Muscle of back (tissue), 11 donors: ENCODE results near the gene ACE2. TPM values are rescaled to one million over a fixed set of nuclear protein-coding genes. Genes with fewer than 3 reads are reported as not detected.
A peak's percentile ranks its signal among the peaks of the same experiment; 100 is the strongest.

Experiments
- DNase-seq, 3 donors: peaks; one replicate each; pipeline versions ENCODE4 v3.0.0 to v3.0.0-alpha.2; 2013
- polyA plus RNA-seq, 10 donors: library from polyadenylated mRNA; unstranded; fragments of 120-200 nt; gene quantifications; one replicate each; pipeline ENCODE4 v1.2.1, GENCODE V29; 2013; ENCODE audit not compliant: insufficient read length in 10 of 10

The ACE2 gene
- polyA plus RNA-seq, 10 donors: 0.05 to 0.10 (median 0.09) TPM; not detected in 7

DNA sequence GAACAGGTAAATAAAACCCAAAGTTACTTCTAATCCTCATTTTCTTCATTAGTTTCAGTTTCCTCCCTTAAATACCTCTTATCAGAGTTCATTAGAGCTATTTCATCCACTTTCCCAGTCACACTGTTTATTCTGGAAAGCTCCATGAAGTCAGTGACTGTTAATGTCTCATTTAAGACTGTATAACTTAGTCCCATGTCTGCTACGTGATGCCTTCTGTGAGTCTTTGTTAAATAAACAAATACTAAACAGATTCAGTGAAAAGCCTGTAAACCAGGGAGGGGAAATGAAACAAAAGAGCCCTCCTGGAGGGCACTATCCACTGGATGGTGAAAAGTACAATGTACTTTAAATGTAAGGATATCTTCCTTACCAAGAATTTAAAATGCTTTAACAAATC lies 24.7 kb downstream of the ACE2 start:
- DNase-seq: no peak

DNA sequence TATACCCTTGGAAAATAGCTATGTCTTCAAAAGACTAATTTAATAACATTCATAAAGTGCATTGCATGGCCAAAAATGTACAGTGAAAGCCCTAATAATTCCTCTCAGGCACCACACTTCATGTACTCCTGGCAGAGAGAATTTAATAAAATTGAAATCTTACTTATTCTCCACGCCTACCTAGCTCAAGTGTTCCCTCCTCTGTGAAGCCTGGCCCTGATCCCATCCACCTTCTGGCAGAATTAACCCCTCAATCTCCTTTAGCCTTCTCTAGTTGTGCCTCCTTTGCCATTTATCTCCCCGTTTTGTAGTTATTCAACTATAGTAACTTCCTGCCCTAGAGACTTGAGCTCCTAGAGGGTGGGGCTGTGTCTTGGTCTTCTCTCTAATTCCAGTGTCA lies 26.7 kb downstream of the ACE2 start:
- no peak for DNase-seq

DNA sequence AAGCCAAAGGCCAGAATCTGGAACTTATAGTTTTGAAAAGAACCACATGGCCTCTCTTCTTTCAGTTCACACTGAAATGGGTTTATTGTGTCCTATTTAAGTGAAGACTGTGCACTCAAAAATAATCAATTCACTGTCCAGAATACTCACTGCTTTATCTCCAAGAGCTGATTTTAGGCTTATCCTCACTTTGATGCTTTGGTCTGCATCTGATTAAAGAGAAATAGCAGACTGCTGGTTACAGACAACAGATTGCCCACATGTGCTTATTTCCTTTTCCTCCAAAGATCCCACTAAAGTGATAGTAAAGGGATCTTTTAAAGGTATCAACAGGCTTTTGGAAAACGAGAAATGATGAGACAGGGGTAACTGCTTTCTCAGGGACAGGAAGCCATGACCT lies 30.6 kb downstream of the ACE2 start:
- DNase-seq: no peak

DNA sequence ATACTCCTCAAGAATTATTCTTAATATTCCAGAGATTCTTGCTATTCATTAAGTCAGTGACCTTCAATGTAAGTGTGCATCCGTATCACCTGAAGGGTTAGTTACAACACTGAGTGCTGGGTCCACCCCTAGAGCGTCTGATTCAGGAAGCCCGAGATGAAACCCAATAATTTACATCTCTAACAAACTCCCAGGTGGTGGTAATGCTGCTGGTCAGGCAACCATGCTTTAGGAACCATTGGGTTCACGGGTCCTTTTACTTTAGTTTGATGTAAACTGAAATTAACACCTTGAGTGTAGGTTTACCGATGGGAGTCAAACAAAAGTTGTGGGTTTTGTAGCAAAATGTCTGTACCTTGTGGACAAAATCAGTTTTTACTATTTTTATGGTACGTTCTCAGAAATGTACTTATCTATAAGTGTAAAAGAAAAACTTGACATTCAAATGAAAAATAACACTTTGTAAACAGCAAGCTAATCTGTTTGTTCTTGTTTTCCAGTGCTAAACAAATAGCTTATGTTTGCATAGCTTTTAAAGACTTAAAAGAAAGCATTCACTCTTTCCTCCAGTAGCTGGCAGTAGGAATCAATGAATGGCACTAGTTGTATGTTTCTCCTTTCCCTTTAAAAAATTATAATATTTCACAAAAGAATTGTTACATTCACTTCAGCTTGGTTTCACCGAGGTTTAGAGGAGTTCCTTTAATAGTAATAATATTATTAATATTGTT lies 32.7 kb downstream of the ACE2 start:
- no peak for DNase-seq

DNA sequence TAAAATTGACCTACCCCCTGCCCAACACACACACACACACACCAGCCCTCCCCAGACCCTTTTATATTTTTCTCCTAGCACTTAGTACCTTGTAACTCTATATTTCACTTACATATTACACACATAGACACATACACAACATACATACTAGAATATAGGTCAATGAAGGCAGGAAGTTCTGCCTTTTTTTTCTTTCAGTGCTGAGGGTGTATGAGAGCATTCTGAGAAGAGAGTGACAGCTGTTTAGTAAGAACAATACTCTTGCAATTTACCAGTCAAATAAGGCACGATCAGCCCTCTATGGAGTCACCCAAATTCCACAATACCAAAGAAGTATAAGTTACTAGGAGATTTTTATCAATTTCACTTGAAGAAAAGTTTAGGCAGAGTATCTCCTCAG lies 33.5 kb downstream of the ACE2 start:
- no peak for DNase-seq

DNA sequence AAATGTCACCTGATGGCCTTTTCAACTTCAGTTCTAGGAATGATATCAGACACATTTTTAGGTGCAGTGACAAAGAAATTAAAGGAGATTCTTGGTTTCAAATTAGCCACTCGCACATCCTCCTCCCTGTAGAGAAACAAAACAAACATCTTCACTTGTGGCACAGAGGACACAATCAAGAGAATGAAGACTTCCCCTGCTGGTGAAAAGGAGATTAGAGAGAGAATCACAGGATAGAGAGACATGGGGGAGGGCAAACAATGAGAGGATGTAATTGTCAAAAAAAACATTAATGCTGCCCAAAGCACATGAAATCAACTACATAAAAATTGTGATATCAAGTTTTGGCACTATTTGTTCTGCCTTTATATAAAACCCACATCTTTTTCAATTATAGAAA lies 34.5 kb downstream of the ACE2 start:
- no peak for DNase-seq

DNA sequence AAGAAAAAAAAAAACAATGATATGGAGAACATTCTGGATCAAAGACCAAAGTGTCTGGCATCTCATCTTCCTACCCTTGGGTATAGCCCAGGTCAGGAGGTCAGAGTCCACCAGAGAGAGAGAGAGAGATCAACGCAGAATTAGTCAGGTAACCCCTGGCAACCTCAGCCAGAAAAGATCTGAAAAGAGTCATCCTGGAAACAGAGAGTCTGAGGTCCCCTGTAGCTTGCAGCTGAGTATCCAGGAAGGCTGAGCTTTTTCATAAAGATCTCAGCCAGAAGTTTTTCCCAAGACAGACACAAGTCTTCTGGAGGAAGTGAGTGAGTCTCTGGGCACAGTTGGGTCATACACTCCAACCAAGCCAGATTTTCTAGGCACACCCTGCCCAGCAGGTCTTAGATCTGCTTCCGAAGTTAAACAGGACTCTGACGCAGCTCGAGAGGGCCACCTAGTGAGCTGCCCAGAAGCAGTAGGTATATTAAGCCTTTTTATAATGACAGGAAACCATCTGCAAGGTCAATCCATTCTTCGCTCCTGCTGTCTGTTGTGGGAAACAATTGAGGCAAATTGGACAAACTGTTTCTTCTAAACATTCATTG lies 35.7 kb downstream of the ACE2 start:
- DNase-seq: peak; percentile 13 to 57 (median 22)

DNA sequence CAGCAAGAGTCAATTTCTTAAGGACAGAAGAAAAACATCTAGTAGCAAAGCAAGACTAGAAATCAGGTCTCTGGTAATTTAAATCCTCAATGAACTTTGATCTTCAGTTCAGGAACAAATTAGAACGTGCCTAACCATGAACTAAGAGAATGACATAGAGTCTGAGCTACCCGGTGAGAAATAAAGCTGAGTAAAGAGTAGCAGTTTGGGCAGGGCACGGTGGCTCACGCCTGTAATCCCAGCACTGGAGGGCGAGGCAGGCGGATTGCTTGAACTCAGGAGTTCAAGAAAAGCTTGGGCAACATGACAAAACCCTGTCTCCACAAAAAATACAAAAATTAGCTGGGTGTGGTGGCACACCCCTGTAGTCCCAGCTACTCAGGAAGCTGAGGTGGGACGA lies 37.7 kb downstream of the ACE2 start:
- DNase-seq: no peak

DNA sequence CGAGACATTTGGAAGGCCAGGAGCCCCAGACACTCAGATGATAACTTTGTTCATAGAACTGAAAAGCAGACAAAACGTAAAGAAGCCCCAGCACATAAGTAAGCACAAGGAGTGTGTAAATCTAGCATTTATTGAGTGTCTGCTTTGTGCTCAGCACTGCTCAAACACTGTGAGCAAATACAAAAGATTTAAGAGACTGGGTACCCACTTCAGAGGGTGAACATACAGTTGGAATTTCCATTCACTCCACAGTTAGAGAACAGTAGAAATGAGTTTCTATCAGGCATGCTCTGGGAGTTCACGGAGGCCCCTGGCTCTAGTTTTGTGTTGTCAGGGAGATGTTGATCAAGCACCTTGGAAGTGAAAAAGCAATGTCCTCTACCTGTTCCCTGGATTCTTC lies 39.8 kb downstream of the ACE2 start:
- DNase-seq: no peak

DNA sequence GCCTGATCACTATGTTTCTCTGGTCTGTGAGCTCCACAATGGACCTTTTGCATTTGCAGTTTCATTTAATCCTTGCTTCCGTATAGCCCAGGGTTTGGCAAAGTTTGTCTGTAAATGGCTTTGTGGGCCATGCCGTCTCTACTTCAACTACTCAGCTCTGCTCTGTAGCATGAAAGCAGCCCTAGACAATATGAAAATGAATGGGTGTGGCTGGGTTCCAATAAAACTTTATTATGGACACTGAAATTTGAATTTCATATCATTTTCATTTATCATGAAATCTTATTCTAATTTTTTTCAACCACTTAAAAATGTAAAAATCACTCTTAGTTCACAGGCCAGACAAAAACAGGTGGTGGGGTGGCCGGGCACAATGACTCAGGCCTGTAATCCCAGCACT lies 41.5 kb downstream of the ACE2 start:
- DNase-seq: no peak

DNA sequence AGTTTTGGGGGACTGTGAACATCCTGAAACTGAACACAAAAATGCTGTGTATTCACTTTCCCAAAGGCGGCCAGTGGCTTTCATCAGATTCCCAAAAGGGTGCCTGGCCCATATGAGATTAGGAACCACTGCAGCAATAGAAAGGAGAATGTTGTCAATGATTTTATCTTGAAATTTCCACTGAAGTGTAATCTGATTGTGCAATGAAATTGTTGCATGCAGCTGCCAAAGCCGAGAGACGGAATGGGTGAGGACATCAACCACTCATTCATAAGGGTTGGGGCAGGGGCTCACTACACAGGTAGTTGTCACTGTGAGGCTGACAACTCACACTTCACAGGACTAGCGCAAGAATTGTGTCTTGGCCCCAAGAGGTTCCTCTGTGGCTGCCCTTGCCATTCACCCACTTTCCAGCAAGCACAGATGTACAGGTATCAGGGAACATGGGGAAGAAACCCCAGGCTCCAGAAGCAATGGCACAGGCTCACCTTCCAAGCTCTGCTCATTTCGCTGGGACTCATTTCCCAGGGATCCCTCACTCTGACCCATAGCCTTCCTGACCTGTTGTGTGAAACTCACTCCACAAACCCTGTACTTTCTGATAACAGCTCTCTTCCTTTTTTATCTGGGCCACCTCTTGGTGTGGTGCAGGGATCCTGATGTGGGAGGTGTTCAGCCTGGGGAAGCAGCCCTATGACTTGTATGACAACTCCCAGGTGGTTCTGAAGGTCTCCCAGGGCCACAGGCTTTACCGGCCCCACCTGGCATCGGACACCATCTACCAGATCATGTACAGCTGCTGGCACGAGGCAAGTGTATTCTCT lies 51.4 kb downstream of the ACE2 start:
- no peak for DNase-seq

DNA sequence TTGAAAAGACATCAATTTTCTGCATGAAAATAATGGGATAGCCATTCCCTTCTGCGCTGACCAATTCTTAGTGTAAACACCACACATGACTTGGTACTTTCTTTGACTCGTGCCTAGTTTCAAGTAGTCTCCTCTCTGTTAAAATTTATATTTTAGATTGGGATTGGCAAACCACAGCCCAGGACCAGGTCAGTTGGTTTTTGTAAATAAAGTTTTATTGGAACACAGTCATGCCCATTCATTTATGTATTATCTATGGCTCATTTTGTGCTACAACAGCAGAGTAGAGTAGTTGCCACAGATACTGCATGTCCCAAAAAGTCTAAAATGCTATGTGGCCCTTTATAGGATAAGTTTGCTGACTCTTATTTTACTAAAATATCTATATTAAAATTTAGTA lies 53.4 kb downstream of the ACE2 start:
- no peak for DNase-seq

DNA sequence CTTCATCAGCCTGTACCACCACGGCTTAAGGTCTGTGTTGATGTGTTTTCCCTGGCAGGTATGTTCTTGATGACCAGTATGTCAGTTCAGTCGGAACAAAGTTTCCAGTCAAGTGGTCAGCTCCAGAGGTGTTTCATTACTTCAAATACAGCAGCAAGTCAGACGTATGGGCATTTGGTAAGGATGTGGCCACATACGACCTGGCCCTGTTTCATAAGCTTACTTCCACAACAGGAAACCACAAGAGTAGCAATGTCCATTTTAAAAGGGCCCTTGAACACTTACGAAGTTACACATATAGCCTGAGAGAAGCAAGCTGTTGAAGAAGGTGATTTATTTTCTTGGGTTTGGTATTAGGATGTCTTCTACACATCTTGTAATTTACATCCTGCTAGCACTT lies 54.0 kb downstream of the ACE2 start:
- DNase-seq: no peak

DNA sequence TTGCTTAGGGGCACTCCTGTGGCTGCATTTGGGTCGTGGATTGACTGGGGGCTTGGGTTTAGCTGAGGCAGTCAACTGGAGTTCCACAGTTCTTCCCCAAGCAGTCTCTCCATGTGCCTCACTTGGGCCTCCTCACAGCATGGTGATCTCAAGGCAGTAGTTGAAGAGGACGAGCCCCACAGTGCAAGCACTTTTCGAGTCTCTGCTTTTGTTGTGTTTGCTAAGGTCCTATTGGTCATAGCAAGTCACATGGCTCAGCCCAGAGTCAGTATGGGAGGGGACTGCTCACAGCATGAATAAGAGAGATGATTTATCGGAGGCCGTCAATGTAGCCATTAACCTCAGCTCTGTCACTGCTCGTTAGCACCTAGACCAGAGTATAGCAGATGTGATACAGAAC lies 70.4 kb downstream of the ACE2 start:
- DNase-seq: no peak

DNA sequence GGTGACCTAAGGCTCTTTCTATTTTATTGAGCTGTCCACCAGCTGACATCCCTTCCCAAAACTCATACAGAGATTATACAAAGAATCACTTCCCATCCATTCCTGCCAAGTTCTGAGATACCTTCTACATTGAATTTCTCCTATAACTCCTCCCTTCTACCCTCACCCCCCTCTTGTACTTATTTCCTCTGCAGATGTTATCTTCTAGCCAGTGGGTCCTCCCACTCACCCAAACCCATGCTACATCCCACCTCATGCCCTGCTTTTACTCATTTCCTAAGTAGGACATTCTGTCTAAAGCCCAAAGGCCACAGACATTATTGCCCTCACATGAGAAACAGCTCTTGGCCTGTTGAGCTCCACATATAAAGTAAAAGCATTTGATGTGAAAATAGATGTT lies 71.6 kb downstream of the ACE2 start:
- no peak for DNase-seq

DNA sequence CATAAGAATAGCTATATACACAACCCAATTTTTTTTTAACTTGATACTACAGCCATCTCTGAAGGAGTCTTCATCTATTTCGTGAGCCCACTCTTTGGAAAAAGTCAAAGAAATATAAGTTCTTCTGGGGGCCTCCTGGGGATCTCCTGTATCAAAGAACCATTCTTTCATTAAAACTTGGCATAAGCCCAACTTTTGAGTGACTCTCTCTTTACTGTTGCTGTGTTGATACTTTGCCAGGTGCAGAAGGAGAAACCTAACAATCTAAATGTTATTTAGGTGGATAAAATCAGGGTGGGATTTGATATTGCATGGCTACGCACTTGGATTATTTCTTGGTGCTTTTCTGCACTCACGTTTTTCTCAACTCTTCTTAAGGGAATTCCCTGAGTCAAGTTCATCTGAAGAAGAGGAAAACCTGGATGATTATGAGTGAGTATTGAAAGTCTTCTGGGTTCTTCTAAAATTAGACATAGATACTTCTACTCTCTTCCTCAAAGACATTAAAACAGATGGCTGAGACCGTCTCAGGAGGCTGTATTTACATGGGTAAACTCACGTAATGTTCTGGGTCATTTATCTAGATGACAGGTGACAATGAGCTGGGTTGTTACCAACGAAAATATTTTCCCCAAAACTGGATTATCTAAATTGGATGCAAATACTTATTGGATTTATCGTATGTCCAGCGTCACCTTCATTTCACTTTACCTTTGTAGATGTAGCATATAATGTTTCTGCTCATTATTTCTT lies 74.9 kb downstream of the ACE2 start:
- no peak for DNase-seq

DNA sequence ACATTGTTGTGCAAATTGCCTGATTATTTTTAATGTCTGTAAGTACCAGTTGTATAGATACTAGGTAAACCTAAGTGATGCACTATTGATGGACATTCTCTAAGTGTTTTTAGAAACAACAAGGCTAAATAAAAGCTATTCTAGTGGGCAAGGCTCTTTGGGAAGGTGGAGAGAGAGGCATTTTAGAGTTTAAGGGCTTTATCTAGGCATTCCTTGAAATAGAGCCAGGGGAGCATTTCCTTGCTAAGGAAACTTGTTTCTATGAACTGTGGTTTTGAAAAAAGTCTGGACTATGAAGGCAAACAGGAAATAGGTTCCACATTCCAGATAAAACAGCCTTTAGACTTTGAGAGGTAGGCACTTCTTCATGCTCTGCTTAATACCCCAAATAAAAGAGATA lies 76.3 kb downstream of the ACE2 start:
- DNase-seq: no peak

DNA sequence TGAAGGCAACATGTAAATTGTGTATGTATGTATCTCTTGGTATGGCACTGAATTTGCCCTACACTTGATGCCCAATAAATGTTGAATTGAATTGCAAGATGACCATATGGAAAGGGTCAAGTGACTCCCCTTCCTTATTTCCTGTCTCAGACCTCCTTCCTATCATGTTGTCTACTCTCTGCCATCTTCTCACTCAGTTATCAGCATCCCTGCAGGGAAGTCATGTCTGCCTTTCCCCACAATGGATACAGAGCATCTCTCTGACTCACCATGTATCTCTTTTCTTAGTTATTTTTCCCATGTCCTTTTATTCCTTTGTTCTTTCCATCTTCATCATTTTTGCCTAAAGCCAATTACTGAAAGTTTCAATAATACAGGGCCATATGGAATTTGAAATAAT lies 77.7 kb downstream of the ACE2 start:
- DNase-seq: no peak

DNA sequence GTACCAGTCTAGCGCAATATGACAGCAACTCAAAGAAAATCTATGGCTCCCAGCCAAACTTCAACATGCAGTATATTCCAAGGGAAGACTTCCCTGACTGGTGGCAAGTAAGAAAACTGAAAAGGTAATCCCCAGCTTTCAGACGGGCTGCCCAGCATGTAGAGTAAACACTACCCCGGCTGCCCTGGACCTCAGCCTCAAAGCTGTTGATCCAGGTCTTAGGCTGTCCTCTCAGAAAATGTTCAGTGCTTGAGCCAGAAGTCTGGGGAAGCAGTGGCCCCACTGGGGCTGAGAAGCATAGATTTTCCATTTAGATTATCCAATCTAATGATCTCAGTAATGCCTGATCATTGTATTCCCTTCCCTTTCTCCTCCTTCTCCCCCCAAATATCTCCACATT lies 78.3 kb downstream of the ACE2 start:
- no peak for DNase-seq

DNA sequence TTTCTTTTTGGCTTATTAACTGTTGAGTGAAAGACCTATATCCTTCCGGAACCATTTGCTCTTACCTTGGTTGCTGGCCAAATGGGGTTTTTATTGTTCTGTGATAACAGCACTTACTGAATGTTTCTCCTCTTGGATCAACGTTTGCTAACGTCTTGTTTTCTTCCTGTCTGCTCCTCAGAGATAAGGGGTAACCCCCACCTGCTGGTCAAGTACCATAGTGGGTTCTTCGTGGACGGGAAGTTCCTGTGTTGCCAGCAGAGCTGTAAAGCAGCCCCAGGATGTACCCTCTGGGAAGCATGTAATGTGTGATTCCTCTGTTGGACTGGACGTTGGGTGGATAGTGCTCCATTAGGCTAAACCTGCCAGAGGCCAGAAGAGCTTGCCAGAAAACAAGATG lies 84.8 kb downstream of the ACE2 start:
- no peak for DNase-seq

DNA sequence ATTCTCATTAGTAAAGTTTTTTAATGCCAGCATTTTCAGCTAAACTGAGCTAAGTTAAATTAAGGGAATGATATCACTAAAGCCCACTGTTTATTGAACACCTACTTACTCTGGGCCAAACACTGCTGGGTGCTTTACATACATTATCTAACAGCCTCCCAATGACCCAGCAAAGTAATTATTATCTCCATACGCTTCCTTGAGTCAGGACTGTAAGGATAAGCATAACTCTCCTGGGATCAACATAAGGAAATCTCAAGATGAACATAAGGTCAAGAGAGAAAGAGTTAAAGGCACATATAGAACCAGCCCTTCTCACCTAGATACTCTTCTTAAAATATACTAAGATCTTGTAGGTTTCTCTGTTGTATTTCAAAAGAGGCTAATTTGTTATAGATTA lies 86.5 kb downstream of the ACE2 start:
- DNase-seq: no peak

DNA sequence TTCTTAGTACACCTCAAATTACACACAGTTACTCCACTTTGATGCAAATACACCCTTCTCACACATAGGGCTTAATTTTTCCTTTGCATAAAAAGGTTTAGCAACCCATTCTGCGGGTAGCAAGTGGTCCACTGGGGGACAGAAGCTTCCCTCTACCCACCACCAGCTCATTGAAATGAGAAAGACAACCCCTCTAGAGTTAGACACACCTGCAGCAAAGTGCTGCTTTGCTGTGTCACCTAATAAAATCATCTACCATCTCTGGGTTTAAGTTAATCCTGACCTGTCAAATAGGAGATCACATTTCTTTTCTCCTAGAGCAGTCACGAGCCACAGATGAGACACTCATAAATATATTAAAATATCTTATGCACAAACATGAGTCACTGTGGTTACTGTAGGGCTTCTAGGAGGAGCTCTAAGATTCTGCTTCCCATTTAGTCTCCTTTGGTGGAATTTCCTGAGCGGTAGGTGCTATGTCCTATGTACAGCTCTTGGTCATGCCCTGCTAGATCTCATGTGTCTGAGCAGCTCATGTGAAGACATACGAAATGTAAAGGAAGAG lies 88.3 kb downstream of the ACE2 start:
- no peak for DNase-seq
